CD4-positive, CD25-positive, alpha-beta regulatory T cell (primary cell): ENCODE results near the gene UPF1. TPM values are rescaled to one million over a fixed set of nuclear protein-coding genes. Genes with fewer than 3 reads are reported as not detected.

Source experiments
- ATAC-seq, 2 donors: fragments of 150-1000 bp; cut with Tn5 transposase; one replicate each; pipeline ENCODE4 v1.10.0; 2021; ENCODE audit warnings: low read depth in 2 of 2, moderate number of reproducible peaks in 2 of 2, moderate library complexity in 1 of 2
- DNase-seq, 3 donors: peaks; one replicate each; pipeline versions ENCODE4 v3.0.0 to v3.0.0-alpha.2; 2012 to 2022; ENCODE audit warnings: mixed read lengths in 1 of 3
- H3K27ac ChIP-seq: one replicate; pipeline ENCODE4 v1.7.0; 2013; ENCODE audit warnings: mild to moderate bottlenecking, low read length; ENCODE audit not compliant: insufficient read depth, poor library complexity, severe bottlenecking
- H3K27me3 ChIP-seq: one replicate; pipeline ENCODE4 v1.7.0; 2013; ENCODE audit warnings: low read length; ENCODE audit not compliant: control insufficient read depth, insufficient read depth
- H3K36me3 ChIP-seq: one replicate; pipeline ENCODE4 v1.7.0; 2013; ENCODE audit warnings: mild to moderate bottlenecking, low read length, moderate library complexity; ENCODE audit not compliant: control insufficient read depth, insufficient read depth
- H3K4me1 ChIP-seq: 2 replicates; pipeline ENCODE4 v1.7.0; 2013; ENCODE audit warnings: mild to moderate bottlenecking, low read length; ENCODE audit not compliant: insufficient read depth, control insufficient read depth, poor library complexity, severe bottlenecking
- H3K4me3 ChIP-seq: one replicate; pipeline ENCODE4 v1.7.0; 2013; ENCODE audit warnings: low read depth, mild to moderate bottlenecking, low read length, moderate library complexity
- H3K9me3 ChIP-seq, 2 experiments: 1 replicate in 1 of 2; 2 replicates in 1 of 2; pipeline ENCODE4 v1.7.0; 2013; ENCODE audit warnings: low read length in 2 of 2, mild to moderate bottlenecking in 1 of 2, moderate library complexity in 1 of 2; ENCODE audit not compliant: control insufficient read depth in 2 of 2
- H3K27ac Mint-ChIP-seq, 3 donors: one replicate each; pipeline ENCODE4 v1.8.0; 2020 to 2022; ENCODE audit warnings: mild to moderate bottlenecking in 3 of 3, mixed read lengths in 3 of 3, moderate library complexity in 2 of 3
- H3K27me3 Mint-ChIP-seq: one replicate; pipeline ENCODE4 v1.8.0; 2022; ENCODE audit warnings: mild to moderate bottlenecking, mixed read lengths
- H3K36me3 Mint-ChIP-seq: one replicate; pipeline ENCODE4 v1.8.0; 2020; ENCODE audit warnings: mixed read lengths
- H3K4me1 Mint-ChIP-seq, 4 donors: one replicate each; pipeline ENCODE4 v1.8.0; 2020 to 2022; ENCODE audit warnings: mixed read lengths in 4 of 4, mild to moderate bottlenecking in 1 of 4
- H3K4me3 Mint-ChIP-seq, 4 donors: one replicate each; pipeline ENCODE4 v1.8.0; 2020 to 2022; ENCODE audit warnings: mild to moderate bottlenecking in 4 of 4, mixed read lengths in 4 of 4, moderate library complexity in 3 of 4
- H3K9me3 Mint-ChIP-seq, 7 donors: one replicate each; pipeline ENCODE4 v1.8.0; 2020 to 2022; ENCODE audit warnings: mixed read lengths in 7 of 7, mild to moderate bottlenecking in 3 of 7, moderate library complexity in 2 of 7
- polyA plus RNA-seq, 4 donors: library from polyadenylated mRNA; unstranded; fragments of 300-500 nt; fragmentation: Illumina TruSeq; gene quantifications; one replicate each; pipeline ENCODE4 v1.2.3, GENCODE V29; 2021
- total RNA-seq: library from RNA; stranded (reverse); gene quantifications from one replicate; pipeline ENCODE4 v1.2.3, GENCODE V29; 2022

Gene UPF1
- total and polyA plus RNA-seq, 5 donors from 2014 or later = 8.6 to 140 (median 10.6) TPM

GRCh38 chr19:18794692-18795091 lies 37.1 kb upstream of the UPF1 start:
- Histone ChIP-seq H3K4me1 (peaks cover 15% of the 10 kb centered on the region), H3K36me3 (no peaks in the 10 kb centered on the region), H3K4me3 (no peak overlapping the region), H3K27ac (no peak overlapping the region), H3K9me3 (no peaks in the 10 kb centered on the region), H3K27me3 (peaks cover 11% of the 10 kb centered on the region)
- Mint-ChIP-seq H3K27me3 (peaks cover 75% of the 10 kb centered on the region), H3K9me3 (peaks cover 0 to 6% (median 0%) of the 10 kb centered on the region in 7 donors), H3K36me3 (no peaks in the 10 kb centered on the region), H3K4me3 (no peak overlapping the region), H3K4me1 (peaks cover 0 to 13% (median 2%) of the 10 kb centered on the region in 4 donors), H3K27ac (no peak overlapping the region)
- ATAC-seq = no peak
- no peak for DNase-seq

GRCh38 chr19:18795540-18795939 lies 36.2 kb upstream of the UPF1 start:
- H3K27ac Mint-ChIP-seq = no peak overlapping the region
- H3K27me3 Mint-ChIP-seq = peaks cover 67% of the 10 kb centered on the region
- Histone ChIP-seq H3K9me3 (no peaks in the 10 kb centered on the region), H3K27me3 (peaks cover 15% of the 10 kb centered on the region), H3K4me3 (no peak overlapping the region), H3K4me1 (peaks cover 7% of the 10 kb centered on the region), H3K36me3 (no peaks in the 10 kb centered on the region), H3K27ac (no peak overlapping the region)
- no peaks in the 10 kb centered on the region for H3K36me3 Mint-ChIP-seq
- DNase-seq (no peak), ATAC-seq (no peak)
- no peak overlapping the region for H3K4me3 Mint-ChIP-seq
- peaks cover 0 to 3% (median 0%) of the 10 kb centered on the region in 7 donors for H3K9me3 Mint-ChIP-seq
- peaks cover 0 to 7% (median 0%) of the 10 kb centered on the region in 4 donors for H3K4me1 Mint-ChIP-seq

- Mint-ChIP-seq H3K9me3 (peaks cover 0 to 3% (median 0%) of the 10 kb centered on the region in 7 donors), H3K27me3 (peaks cover 60% of the 10 kb centered on the region)
Observed at GRCh38 chr19:18796239-18796638, 35.5 kb upstream of the UPF1 start.

GRCh38 chr19:18798384-18799352 lies 33.1 kb upstream of the UPF1 start:
- Mint-ChIP-seq H3K4me3 (no peak overlapping the region), H3K27me3 (peaks cover 50% of the 10 kb centered on the region), H3K36me3 (peaks cover 3% of the 10 kb centered on the region), H3K4me1 (peaks cover 0 to 2% (median 0%) of the 10 kb centered on the region in 4 donors), H3K9me3 (peaks cover 0 to 2% (median 0%) of the 10 kb centered on the region in 7 donors), H3K27ac (no peak overlapping the region)
- Histone ChIP-seq H3K27ac (no peak overlapping the region), H3K9me3 (no peaks in the 10 kb centered on the region), H3K4me1 (no peaks in the 10 kb centered on the region), H3K4me3 (no peak overlapping the region), H3K27me3 (peaks cover 8% of the 10 kb centered on the region), H3K36me3 (no peaks in the 10 kb centered on the region)
- ATAC-seq = no peak
- no peak for DNase-seq

More at GRCh38 chr19:18796239-18796638, 35.5 kb upstream of the UPF1 start:
- no peaks in the 10 kb centered on the region for H3K4me1 ChIP-seq
- Mint-ChIP-seq H3K4me1 (peaks cover 0 to 2% (median 0%) of the 10 kb centered on the region in 4 donors), H3K27ac (no peak overlapping the region), H3K4me3 (no peak overlapping the region), H3K36me3 (no peaks in the 10 kb centered on the region)
- H3K36me3 ChIP-seq = no peaks in the 10 kb centered on the region
- H3K27ac ChIP-seq = no peak overlapping the region
- no peak for DNase-seq
- H3K9me3 ChIP-seq = no peaks in the 10 kb centered on the region
- ATAC-seq = no peak
- H3K4me3 ChIP-seq = no peak overlapping the region
- H3K27me3 ChIP-seq = peaks cover 15% of the 10 kb centered on the region

- H3K36me3 ChIP-seq = no peaks in the 10 kb centered on the region
- H3K27me3 ChIP-seq = peaks cover 8% of the 10 kb centered on the region
- no peaks in the 10 kb centered on the region for H3K9me3 ChIP-seq
- H3K4me1 ChIP-seq = no peaks in the 10 kb centered on the region
- Mint-ChIP-seq H3K27me3 (peaks cover 50% of the 10 kb centered on the region), H3K9me3 (peaks cover 0 to 2% (median 0%) of the 10 kb centered on the region in 7 donors), H3K4me3 (no peak overlapping the region), H3K27ac (no peak overlapping the region), H3K36me3 (peaks cover 5% of the 10 kb centered on the region), H3K4me1 (peaks cover 0 to 2% (median 0%) of the 10 kb centered on the region in 4 donors)
- no peak overlapping the region for H3K27ac ChIP-seq
- ATAC-seq = no peak
- H3K4me3 ChIP-seq = no peak overlapping the region
- DNase-seq = no peak
Observed at GRCh38 chr19:18799389-18799970, 32.3 kb upstream of the UPF1 start.

GRCh38 chr19:18800079-18800478 lies 31.7 kb upstream of the UPF1 start:
- peaks cover 45% of the 10 kb centered on the region for H3K27me3 Mint-ChIP-seq
- DNase-seq = no peak
- ATAC-seq = no peak
- H3K27me3 ChIP-seq = peaks cover 8% of the 10 kb centered on the region
- H3K9me3 ChIP-seq = no peaks in the 10 kb centered on the region
- no peak overlapping the region for H3K4me3 ChIP-seq
- peaks cover 5% of the 10 kb centered on the region for H3K36me3 Mint-ChIP-seq
- H3K9me3 Mint-ChIP-seq = peaks cover 0 to 2% (median 0%) of the 10 kb centered on the region in 7 donors
- H3K27ac Mint-ChIP-seq = no peak overlapping the region
- H3K4me3 Mint-ChIP-seq = no peak overlapping the region
- H3K36me3 ChIP-seq = no peaks in the 10 kb centered on the region
- peaks cover 0 to 2% (median 0%) of the 10 kb centered on the region in 4 donors for H3K4me1 Mint-ChIP-seq
- no peak overlapping the region for H3K27ac ChIP-seq
- no peaks in the 10 kb centered on the region for H3K4me1 ChIP-seq

- Mint-ChIP-seq H3K4me3 (no peak overlapping the region), H3K4me1 (peaks cover 0 to 2% (median 0%) of the 10 kb centered on the region in 4 donors), H3K27ac (no peak overlapping the region), H3K9me3 (peaks cover 0 to 2% (median 0%) of the 10 kb centered on the region in 7 donors), H3K36me3 (peaks cover 5% of the 10 kb centered on the region), H3K27me3 (peaks cover 39% of the 10 kb centered on the region)
- Histone ChIP-seq H3K27me3 (peaks cover 8% of the 10 kb centered on the region), H3K9me3 (no peaks in the 10 kb centered on the region), H3K4me1 (no peaks in the 10 kb centered on the region), H3K36me3 (no peaks in the 10 kb centered on the region), H3K4me3 (no peak overlapping the region), H3K27ac (no peak overlapping the region)
- ATAC-seq (no peak), DNase-seq (no peak)
Observed at GRCh38 chr19:18800636-18801035, 31.1 kb upstream of the UPF1 start.
